Activated naive CD4-positive, alpha-beta T cell treated with Interleukin-2 at 50 U/mL for 16 hours (primary cell): ENCODE data around the gene NOTCH3.

Source experiments
- DNase-seq: peaks from one replicate; pipeline ENCODE4 v3.0.0-alpha.2; 2020

The NOTCH3 gene

DNA sequence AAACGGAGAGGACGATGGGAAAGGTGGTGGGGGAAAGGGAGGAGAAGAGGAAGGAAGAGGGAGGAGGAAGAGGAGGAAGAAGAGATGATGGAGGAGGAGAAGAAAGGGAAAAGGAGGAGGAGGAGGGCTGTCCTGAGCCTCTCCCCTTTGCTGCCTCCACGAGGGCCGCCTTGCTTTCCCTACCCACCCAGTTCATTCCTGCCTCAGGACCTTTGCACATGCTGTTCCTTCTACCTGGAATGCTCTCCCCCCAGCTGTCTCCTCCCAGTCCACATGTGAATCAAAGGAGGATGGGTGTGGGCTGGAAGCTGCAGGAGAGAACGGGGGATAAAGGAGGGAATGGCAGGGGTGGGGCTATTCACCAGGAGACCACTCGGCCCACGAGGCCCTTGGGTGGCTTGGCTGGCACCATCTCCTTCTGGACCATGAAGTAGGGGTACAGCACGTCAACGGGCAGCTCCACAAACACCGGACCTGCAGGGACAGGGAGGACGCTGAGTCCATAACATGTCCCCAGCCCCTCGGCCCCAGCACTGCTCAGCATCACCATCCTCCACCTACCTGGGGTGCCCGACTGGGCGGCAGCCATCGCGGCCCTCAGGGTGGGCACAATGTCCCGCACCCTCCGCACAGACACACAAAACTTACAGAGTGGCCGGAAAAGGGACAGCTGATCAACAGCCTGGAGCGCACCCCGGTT, 78.3 kb downstream of the NOTCH3 start:
- no peak for DNase-seq

DNA sequence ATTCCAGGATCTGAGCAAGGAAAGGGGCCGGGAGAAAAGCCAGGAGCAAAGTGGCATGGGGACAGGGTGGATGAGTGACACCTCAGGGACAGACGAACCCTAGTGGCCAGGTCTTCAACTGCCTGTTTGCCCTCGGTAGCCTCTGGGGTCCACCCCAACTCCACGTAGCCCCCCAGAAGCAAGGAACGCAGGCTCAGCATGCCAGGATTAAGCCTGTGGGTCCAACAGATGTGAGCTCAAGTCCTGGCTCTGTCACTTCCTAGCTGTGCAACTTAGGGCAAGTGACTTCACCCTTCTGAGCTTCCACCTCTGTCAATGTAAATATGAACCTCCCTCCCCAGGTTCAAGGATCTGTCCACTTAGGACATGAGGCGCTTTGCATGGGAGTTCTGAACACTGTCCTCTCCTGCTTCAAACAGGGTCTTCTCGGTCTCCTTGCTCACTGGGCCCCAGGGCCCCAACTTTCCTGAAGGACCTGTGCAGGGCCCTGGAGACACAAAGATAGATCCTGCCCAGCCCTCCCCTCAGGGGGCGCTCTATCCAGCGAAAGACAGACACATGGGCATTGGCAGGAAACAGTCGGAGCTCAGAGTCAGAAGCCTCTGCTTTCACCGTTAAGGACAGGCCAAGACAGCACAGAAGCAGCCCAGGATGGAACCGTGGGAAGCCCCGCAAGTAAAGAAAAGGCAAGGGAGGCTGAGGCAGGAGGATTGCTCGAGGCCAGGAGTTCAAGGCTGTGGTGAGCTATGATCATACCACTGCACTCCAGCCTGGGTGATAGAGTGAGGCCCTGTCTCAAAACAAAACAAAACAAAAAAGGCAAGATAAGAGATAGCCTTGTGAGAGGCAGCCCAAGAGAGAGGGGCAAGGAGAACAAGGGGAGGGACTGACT, 80.4 kb downstream of the NOTCH3 start:
- DNase-seq = no peak

DNA sequence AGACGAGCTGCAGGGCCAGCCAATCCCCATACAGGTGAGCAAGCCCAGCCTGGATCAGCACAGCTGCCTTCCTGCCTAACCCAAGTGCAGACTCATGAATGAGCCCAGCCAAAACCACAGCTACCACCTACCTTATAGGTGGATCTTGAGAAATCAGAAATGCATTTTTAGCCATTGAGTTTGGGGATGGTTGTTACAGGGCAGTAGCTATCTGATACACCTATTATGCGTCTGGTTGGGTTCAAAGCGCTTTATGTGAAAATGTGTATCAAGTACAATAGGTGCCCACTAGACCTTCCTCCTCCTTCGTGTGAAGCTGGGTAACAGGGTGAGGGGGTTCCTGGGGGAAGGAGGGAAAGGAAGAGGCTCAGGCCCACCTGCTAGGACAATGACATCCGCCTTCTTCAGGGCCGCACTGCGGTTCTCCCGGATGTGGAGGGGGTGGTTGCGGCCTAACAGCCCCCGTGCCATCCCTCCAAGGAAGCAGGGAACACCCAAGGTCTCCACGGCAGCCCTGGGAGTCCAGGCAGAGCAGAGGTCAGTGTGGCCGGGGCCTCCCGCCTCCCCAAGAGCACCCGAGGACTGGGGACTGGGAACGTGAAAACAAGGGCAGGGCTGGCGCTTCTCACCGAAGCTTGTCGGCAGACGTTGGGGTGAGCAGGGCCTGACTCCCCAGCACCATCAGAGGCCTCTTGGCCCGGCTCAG, 81.9 kb downstream of the NOTCH3 start:
- no peak for DNase-seq

DNA sequence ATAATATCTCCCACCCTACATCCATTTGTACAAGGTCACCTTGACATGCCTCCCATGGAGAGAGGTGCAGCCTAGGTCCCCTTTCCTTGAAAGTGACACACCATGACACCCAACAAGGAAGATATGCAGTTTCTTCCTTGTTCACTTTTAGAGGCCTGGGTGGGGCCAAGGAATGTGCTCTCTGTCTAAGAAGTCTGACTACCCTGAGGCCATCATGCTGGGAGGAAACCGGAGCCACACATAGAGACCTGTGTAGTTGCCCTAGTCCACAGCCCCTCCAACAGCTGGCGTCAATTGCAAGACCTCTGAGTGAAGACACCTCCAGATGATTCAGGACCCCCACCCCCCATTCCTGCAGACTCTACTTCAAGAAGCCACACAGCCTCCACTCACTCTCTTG, 82.5 kb downstream of the NOTCH3 start:
- DNase-seq = no peak

DNA sequence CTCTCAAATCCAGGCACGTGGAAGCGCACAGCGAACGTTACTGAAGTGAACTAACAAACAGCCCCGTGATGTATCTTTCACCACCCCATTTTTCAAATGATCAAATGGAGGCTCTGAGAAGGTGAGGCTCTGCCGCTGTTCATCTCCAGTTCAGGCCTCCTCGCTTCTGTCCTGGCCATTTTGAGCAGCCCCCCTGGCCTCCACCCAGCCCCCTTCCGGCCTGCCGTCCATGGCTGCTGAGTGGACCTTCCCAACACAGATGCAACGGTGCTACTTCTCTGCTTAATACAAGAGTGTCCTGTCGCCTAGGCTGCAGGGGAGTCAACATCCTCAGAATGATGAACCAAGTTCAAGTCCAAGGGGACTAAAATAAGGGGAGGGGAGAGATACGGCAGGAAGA, 83.9 kb downstream of the NOTCH3 start:
- no peak for DNase-seq

DNA sequence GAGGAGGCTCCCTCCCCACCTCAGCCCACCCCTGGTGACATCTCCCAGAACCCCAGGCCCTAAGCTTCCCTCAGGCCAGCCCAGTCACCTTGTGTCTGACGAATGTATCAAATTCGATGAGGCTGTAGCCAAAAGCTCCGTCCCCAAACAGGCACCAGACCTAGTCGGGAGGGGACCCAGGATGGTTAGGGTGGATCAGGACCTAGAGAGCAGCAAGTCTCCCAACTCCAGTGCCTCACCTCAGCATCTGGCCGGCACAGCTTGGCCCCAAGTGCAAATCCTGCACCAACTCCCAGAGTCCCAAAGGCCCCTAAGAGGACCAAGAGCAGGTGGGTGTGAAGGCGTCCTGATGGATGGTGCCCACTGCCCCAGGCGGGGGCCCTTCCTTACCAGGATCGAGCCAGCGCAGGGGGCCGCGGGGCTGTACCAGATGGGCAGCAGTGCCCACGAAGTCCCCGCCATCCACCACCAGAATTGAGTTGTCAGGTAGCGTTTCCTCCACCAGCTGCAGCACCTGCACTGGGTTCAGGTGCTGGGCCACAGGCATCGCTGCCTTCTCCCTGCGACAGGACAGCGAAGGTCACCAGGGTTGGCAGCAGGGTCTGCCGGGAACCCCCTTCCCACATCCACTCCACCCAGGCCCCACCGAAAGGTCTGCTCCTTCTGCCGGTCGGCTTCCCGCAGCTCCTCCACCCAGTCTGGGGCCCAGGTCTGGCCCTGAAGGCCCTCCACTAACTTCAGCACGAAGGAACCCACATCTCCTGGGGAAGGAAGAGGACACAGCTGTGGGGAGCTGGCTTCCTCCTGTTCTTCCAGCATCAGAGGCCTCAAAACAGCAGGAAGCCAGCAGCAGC, 84.8 kb downstream of the NOTCH3 start:
- no peak for DNase-seq

DNA sequence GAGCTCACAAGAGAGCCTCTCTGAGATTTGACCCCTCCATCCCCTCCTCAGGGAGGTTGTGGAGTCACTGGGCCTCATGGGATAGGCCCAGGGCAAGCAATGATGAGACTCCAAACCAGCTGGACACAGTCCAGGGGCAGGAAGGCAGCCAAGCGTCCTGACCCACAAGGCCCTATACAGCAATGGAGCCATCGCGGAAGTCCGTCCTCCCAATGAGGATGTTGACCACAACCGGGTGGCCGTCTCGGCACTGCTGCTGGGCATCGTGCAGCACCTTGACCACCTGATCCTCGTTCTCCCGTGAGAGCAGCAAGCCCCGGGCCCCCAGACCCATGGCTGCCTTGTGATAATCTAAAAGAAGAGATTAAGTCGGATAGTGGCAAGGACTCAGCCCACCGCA, 85.7 kb downstream of the NOTCH3 start:
- no peak for DNase-seq

DNA sequence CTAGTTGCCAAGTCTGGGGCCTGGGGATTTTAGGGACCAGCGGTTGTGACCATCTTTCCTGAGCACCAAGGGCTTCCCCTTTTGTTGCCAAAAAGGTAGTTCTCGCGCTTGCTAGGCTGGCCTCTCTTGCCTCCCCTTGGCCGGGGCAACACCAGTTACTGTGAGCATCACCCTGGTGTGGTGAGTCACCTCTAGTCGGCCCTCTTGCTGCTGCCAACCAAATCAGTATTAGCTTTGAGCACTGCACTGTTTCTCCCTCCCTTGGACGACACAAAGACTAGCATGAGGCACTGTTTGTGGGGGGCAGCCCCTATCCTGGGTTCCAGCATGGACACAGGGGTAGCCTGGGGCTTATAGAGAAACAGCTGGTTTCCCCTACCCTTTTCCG, 86.6 kb downstream of the NOTCH3 start:
- no peak for DNase-seq

DNA sequence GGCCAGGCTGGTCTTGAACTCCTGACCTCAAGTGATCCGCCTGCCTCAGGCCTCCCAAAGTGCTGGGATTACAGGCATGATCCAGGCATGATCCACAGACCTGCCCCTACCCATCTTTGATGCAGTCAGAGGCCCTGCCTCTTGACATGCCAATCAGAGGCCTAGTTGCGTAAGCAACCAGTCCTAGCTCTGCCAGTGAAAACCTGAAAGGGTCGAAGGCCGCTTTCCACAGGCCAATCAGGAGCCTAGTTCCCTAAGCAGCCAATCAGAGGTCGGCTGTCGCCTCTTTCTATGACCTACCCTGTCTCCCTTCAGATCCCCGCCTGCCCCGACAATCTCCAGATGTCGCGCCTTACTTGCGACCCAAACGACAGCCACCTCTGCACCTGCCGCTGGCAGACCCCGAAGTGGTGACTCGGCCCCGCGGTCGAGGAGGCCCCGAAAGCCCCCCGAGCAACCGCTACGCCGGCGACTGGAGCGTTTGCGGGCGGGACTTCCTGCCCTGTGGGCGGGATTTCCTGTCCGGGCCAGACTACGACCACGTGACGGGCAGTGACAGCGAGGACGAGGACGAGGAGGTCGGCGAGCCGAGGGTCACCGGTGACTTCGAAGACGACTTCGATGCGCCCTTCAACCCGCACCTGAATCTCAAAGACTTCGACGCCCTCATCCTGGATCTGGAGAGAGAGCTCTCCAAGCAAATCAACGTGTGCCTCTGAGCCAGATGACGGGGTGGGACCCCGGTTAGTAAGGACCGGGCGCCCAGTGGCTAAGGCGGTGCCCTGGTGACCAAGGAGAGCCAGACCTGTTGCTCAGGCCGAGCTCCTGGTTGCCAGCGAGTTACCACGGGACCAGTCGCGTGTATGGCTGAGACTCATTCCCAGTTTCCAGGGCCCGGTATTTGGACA, 87.3 kb downstream of the NOTCH3 start:
- DNase-seq = no peak

DNA sequence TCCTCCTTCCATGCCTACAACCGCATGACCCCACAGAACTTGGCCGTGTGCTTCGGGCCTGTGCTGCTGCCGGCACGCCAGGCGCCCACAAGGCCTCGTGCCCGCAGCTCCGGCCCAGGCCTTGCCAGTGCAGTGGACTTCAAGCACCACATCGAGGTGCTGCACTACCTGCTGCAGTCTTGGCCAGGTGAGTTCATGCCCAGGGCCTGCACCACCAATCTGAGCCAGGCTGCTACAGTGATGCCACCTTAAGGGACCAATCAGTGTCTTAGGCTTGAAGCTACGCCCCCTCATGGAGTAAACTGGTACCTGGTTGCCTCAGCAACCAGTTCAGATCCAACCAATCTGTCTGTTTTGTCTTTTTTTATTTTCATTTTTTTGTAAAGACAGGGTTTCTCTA, 88.4 kb downstream of the NOTCH3 start:
- no peak for DNase-seq

DNA sequence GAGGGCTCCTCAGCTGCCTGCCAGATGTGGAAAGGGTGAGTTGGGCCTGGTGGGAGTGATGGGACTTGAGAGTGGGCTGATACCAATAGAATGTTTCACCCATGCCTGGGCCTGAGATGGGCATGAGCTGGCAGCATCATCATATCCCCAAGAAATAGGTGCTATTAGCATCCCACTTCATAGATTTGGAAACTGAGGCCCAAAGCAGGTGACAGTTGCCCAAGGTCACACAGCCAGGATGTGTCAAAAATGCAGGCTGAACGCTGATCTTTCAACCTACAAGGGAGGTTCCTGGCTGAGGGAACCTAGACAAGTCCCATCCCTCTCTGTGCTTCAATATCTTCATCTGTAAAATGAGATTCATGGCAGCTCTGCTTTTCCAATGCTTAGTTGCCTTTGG, 89.0 kb downstream of the NOTCH3 start:
- no peak for DNase-seq

DNA sequence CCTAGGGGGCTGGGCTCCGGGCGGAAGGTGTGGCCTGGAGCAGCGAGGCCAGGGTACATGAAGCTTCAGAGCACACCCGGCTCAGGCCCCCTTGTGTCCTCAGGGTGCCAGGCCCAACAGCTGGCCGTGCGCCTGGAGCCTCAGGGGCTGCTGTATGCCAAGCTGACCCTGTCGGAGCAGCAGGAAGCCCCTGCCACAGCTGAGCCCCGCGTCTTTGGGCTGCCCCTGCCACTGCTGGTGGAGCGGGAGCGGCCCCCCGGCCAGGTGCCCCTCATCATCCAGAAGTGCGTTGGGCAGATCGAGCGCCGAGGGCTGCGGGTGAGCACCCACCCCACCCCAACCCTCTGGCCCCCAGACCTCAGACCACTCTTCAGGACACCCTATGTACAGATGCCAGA, 90.4 kb downstream of the NOTCH3 start:
- no peak for DNase-seq

DNA sequence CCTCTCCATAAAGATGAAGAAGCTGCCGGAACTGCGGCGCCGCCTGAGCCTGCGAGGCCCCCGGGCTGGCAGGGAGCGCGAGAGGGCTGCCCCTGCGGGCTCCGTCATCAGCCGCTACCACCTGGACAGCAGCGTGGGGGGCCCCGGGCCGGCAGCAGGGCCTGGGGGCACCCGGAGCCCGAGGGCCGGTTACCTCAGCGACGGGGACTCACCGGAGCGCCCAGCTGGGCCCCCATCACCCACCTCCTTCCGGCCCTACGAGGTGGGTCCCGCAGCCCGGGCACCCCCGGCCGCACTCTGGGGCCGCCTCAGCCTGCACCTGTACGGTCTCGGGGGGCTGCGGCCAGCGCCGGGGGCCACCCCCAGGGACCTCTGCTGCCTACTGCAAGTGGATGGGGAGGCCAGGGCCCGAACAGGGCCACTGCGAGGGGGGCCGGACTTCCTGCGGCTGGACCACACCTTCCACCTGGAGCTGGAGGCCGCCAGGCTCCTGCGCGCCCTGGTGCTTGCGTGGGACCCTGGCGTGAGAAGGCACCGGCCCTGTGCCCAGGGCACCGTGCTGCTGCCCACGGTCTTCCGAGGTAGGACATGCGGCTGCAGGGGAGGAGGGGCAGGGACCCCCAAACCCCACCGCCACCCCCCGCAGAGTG, 90.9 kb downstream of the NOTCH3 start:
- DNase-seq = no peak
